ENCODE results near the gene SEPTIN10. TPM values are rescaled to one million over a fixed set of nuclear protein-coding genes. Genes with fewer than 3 reads are reported as not detected.

SEPTIN10 gene
- polyA plus RNA-seq, 1 donor from 2014 or later, result 7.4 TPM

DNA sequence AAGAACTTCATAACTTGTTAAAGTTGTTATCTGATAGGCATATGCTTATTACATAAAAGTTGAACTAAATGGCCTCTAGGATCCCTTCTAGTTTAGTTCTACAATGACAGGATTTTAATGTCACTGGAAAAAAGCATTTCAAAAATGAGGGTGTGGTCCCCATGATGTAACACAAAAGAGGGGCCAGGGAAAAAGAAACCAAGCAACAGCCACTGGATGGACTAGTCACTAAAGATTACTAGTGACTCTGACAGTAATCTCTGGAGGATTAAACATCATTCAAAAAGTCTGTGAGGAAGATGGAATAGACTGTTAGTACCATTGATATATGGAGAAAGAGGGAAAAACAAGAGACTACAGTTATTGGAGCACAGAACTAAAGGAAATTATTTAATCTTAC lies 22.6 kb downstream of the SEPTIN10 start:
- Histone ChIP-seq H3K79me2 (replicated peaks; ENCODE audit: insufficient read depth, low read length) (peaks cover 5% of the 10 kb centered on the region), H3K9ac (ENCODE audit: low read length) (no peak overlapping the region), H3K36me3 (ENCODE audit: insufficient read depth, low read length) (no peaks in the 10 kb centered on the region), H4K20me1 (ENCODE audit: insufficient read depth) (no peaks in the 10 kb centered on the region), H2AFZ (ENCODE audit: low read depth, low read length) (no peak overlapping the region), H3K27ac (ENCODE audit: low read length) (no peak overlapping the region), H3K9me3 (ENCODE audit: low read length) (no peaks in the 10 kb centered on the region), H3K4me2 (ENCODE audit: low read length) (no peak overlapping the region), H3K4me3 (ENCODE audit: low read length) (no peak overlapping the region), H3K27me3 (ENCODE audit: insufficient read depth, low read depth, low read length) (no peaks in the 10 kb centered on the region), H3K9me2 (ENCODE audit: insufficient read depth, low read length) (no peaks in the 10 kb centered on the region), H3F3A (ENCODE audit: insufficient read depth, low read length, poor library complexity, severe bottlenecking) (no peaks in the 10 kb centered on the region)
- TF ChIP-seq SMC3 (conservative IDR thresholded peaks at IDR 0.05; ENCODE audit: poor library complexity) (no peak), MXI1 (conservative IDR thresholded peaks at IDR 0.05; ENCODE audit: poor library complexity, severe bottlenecking) (no peak), EZH2 (IDR thresholded peaks at IDR 0.05; ENCODE audit: borderline replicate concordance, insufficient read depth, low read length, poor library complexity, severe bottlenecking) (no peak), EP300 (conservative IDR thresholded peaks at IDR 0.05; ENCODE audit: poor library complexity, severe bottlenecking) (no peak)
- TF ChIP-seq, protein P1, sequence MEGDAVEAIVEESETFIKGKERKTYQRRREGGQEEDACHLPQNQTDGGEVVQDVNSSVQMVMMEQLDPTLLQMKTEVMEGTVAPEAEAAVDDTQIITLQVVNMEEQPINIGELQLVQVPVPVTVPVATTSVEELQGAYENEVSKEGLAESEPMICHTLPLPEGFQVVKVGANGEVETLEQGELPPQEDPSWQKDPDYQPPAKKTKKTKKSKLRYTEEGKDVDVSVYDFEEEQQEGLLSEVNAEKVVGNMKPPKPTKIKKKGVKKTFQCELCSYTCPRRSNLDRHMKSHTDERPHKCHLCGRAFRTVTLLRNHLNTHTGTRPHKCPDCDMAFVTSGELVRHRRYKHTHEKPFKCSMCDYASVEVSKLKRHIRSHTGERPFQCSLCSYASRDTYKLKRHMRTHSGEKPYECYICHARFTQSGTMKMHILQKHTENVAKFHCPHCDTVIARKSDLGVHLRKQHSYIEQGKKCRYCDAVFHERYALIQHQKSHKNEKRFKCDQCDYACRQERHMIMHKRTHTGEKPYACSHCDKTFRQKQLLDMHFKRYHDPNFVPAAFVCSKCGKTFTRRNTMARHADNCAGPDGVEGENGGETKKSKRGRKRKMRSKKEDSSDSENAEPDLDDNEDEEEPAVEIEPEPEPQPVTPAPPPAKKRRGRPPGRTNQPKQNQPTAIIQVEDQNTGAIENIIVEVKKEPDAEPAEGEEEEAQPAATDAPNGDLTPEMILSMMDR (IDR thresholded peaks at IDR 0.05; ENCODE audit: poor library complexity, severe bottlenecking), result no peak
- TF ChIP-seq, protein P2, sequence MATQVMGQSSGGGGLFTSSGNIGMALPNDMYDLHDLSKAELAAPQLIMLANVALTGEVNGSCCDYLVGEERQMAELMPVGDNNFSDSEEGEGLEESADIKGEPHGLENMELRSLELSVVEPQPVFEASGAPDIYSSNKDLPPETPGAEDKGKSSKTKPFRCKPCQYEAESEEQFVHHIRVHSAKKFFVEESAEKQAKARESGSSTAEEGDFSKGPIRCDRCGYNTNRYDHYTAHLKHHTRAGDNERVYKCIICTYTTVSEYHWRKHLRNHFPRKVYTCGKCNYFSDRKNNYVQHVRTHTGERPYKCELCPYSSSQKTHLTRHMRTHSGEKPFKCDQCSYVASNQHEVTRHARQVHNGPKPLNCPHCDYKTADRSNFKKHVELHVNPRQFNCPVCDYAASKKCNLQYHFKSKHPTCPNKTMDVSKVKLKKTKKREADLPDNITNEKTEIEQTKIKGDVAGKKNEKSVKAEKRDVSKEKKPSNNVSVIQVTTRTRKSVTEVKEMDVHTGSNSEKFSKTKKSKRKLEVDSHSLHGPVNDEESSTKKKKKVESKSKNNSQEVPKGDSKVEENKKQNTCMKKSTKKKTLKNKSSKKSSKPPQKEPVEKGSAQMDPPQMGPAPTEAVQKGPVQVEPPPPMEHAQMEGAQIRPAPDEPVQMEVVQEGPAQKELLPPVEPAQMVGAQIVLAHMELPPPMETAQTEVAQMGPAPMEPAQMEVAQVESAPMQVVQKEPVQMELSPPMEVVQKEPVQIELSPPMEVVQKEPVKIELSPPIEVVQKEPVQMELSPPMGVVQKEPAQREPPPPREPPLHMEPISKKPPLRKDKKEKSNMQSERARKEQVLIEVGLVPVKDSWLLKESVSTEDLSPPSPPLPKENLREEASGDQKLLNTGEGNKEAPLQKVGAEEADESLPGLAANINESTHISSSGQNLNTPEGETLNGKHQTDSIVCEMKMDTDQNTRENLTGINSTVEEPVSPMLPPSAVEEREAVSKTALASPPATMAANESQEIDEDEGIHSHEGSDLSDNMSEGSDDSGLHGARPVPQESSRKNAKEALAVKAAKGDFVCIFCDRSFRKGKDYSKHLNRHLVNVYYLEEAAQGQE (IDR thresholded peaks at IDR 0.05; ENCODE audit: borderline replicate concordance), result no peak

DNA sequence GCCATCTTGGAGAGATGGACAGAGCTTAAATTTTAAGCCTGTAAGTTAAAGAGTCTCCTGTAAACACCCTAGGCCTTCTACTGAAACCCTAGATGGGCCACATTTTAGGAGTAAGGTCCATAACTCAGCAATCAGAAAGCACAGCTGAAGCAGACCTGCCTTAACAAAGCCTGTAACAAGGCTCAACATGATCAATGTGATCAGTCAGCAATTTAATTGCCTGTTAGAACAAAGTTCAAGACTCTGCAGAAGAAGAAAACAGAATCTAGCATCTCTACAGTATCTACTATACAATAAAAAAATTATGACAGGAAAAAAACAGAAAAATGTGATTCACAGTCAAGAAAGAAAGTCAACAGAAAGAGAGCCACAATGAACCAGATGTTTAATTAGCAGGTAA lies 27.1 kb downstream of the SEPTIN10 start:
- H3K4me3 ChIP-seq (ENCODE audit: low read length), result no peak overlapping the region
- TF ChIP-seq MXI1 (conservative IDR thresholded peaks at IDR 0.05; ENCODE audit: poor library complexity, severe bottlenecking), result no peak
- TF ChIP-seq, protein P1 (IDR thresholded peaks at IDR 0.05; ENCODE audit: poor library complexity, severe bottlenecking), result no peak
- TF ChIP-seq RAD21 (conservative IDR thresholded peaks at IDR 0.05), result no peak
- no peak for TF ChIP-seq SMC3 (conservative IDR thresholded peaks at IDR 0.05; ENCODE audit: poor library complexity)
- no peak for TF ChIP-seq EP300 (conservative IDR thresholded peaks at IDR 0.05; ENCODE audit: poor library complexity, severe bottlenecking)
- TF ChIP-seq EZH2 (IDR thresholded peaks at IDR 0.05; ENCODE audit: borderline replicate concordance, insufficient read depth, low read length, poor library complexity, severe bottlenecking), result no peak
- TF ChIP-seq, protein P2 (IDR thresholded peaks at IDR 0.05; ENCODE audit: borderline replicate concordance), result no peak
- no peak for TF ChIP-seq POLR2AphosphoS5 (IDR thresholded peaks at IDR 0.05)
- no peak for TF ChIP-seq TAF1 (IDR thresholded peaks at IDR 0.05; ENCODE audit: low read depth)
- no peaks in the 10 kb centered on the region for H3F3A ChIP-seq (ENCODE audit: insufficient read depth, low read length, poor library complexity, severe bottlenecking)
- H3K9me2 ChIP-seq (ENCODE audit: insufficient read depth, low read length), result no peaks in the 10 kb centered on the region
- peaks cover 5% of the 10 kb centered on the region for H3K79me2 ChIP-seq (replicated peaks; ENCODE audit: insufficient read depth, low read length)
- H3K4me2 ChIP-seq (ENCODE audit: low read length), result no peak overlapping the region
- H3K27ac ChIP-seq (ENCODE audit: low read length), result no peak overlapping the region
- H3K9ac ChIP-seq (ENCODE audit: low read length), result no peak overlapping the region
- H3K36me3 ChIP-seq (ENCODE audit: insufficient read depth, low read length), result no peaks in the 10 kb centered on the region
- no peaks in the 10 kb centered on the region for H3K9me3 ChIP-seq (ENCODE audit: low read length)
- no peaks in the 10 kb centered on the region for H3K27me3 ChIP-seq (ENCODE audit: insufficient read depth, low read depth, low read length)
- no peaks in the 10 kb centered on the region for H4K20me1 ChIP-seq (ENCODE audit: insufficient read depth)
- H2AFZ ChIP-seq (ENCODE audit: low read depth, low read length), result no peak overlapping the region
